ENCODE data around the gene PDLIM3. TPM values are rescaled to one million over a fixed set of nuclear protein-coding genes. Genes with fewer than 3 reads are reported as not detected.
A peak's percentile ranks its signal among the peaks of the same experiment; 100 is the strongest.

The PDLIM3 gene
- total and polyA plus RNA-seq, 7 donors = 7.9 to 907 (median 568) TPM

DNA sequence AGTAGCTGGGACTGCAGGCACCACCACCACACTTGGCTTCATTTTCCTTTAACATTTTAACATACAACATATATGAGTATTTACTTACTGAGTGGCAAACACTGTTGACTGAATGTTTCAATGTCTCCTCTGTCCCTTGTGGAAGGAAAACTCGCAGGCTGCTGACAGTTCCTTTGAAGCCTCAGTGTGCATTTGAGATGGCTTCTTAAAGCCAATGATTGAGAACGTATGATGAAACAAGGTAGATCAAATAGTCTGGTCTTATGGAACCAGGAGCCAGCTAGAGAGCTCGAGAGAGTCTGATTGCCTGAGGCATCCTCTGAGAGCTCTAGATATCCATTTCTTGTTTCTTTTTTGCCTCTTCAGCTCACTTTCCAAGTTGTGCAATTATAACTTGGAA lies 43.0 kb upstream of the PDLIM3 start:
- Histone ChIP-seq H3K36me3 (no peaks in the 10 kb centered on the region), H3K27me3 (no peaks in the 10 kb centered on the region), H3K4me1 (peaks cover 0 to 19% (median 9%) of the 10 kb centered on the region in 4 donors), H3K27ac (no peak overlapping the region), H3K4me3 (no peak overlapping the region), H3K9me3 (no peaks in the 10 kb centered on the region)
- DNase-seq = no peak
- 69 to 81% methylated on average over 3 of the region's 3 CpGs for WGBS, 2 donors
- TF ChIP-seq POLR2AphosphoS5 (IDR thresholded peaks at IDR 0.05) (no peak), POLR2A (IDR thresholded peaks at IDR 0.05) (no peak), EP300 (IDR thresholded peaks at IDR 0.05) (no peak)
- TF ChIP-seq, protein P1, sequence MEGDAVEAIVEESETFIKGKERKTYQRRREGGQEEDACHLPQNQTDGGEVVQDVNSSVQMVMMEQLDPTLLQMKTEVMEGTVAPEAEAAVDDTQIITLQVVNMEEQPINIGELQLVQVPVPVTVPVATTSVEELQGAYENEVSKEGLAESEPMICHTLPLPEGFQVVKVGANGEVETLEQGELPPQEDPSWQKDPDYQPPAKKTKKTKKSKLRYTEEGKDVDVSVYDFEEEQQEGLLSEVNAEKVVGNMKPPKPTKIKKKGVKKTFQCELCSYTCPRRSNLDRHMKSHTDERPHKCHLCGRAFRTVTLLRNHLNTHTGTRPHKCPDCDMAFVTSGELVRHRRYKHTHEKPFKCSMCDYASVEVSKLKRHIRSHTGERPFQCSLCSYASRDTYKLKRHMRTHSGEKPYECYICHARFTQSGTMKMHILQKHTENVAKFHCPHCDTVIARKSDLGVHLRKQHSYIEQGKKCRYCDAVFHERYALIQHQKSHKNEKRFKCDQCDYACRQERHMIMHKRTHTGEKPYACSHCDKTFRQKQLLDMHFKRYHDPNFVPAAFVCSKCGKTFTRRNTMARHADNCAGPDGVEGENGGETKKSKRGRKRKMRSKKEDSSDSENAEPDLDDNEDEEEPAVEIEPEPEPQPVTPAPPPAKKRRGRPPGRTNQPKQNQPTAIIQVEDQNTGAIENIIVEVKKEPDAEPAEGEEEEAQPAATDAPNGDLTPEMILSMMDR (IDR thresholded peaks at IDR 0.05) = no peak
- intact Hi-C loops (cut with DNase I) = no loop called here

DNA sequence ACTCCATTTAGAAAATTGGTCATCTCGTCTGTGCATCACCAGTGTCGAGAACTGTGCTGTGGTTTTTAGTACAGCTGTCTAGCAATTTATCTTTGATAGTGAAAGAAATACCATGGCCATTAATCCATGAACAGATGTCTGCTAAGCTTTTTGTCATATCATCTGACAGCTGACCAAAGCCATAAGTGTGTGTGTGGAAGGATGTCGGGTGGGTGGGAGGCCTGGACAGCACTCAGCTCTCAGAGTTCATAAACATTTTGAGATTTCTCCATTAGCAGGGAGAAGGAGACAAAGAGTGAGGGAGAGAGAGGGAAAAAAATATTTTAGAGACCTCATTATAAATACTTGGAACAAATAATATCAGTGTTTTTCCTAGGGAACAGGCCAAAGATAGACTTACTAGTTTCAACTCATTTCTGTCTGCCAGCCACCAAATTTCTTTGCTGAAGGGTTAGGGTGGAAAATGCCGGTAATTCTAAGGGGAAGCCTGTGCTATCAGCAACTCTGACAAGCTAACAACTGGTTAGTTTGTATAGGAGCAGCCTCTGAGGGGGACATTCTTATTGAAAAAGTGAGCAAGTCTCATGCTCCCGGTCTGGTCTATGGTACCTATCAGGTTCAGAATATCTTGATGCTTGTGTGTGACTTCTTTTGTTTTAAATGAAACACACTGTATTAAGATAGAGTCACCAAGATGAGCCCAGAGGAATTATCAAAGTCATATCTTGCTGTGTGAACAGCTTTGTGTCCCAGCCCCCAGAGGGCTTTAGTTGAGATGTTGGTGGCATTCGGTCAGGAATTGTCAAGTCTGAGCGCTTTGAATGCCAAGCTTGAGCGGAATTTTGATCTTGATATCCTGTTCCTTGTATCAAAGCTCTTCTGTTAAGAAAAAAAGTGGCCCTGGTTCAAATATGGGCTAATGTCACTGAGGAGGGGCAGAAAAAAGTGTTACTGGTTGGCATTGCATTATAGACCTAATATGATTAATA lies 41.9 kb upstream of the PDLIM3 start:
- intact Hi-C loops (cut with DNase I) = no loop called here
- TF ChIP-seq POLR2A (IDR thresholded peaks at IDR 0.05) (no peak), EP300 (IDR thresholded peaks at IDR 0.05) (no peak), POLR2AphosphoS5 (IDR thresholded peaks at IDR 0.05) (no peak)
- TF ChIP-seq, protein P1 (IDR thresholded peaks at IDR 0.05) = no peak
- H3K9me3 ChIP-seq = no peaks in the 10 kb centered on the region
- H3K36me3 ChIP-seq = no peaks in the 10 kb centered on the region
- DNase-seq = no peak
- H3K4me1 ChIP-seq = peaks cover 0 to 19% (median 9%) of the 10 kb centered on the region in 4 donors
- no peak overlapping the region for H3K4me3 ChIP-seq
- H3K27ac ChIP-seq = peak overlapping the region in 3 of 4 donors; percentile 52 to 70 (median 65)
- H3K27me3 ChIP-seq = no peaks in the 10 kb centered on the region
- WGBS, 2 donors = 79 to 88% methylated on average over 8 of the region's 8 CpGs

DNA sequence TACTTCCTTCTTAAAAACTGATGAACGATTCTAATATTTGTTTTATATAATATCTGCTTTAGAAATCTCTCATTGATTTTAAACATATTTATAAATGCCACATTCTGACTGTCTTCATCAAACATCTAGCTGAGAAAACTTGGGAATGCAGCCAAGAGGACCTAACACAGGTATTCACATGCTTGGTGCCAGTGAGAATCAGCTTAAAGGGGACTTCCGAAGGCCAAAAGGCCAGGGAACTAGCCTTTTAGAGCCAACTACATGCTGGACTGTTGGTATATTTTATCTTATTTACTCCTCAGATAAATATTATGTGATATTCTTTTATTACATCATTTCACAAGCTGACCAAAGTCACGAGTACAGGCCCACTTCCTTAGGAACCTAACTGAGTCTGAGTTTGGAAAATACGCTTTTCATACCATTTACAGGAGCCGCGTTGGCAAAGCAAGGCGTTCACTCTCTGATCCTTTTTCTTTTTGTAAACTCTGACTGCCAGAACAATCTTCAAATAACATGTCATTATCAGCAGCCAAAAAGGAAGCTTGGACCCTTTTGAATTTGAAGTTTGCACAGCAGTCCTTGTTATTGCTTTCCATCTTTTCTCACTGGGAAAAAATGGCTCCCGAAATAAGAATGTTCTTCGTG lies 41.1 kb upstream of the PDLIM3 start:
- WGBS, 2 donors = 77 to 79% methylated on average over 9 of the region's 9 CpGs
- peaks cover 0 to 19% (median 9%) of the 10 kb centered on the region in 4 donors for H3K4me1 ChIP-seq
- no peak for DNase-seq
- H3K27ac ChIP-seq = peak overlapping the region; percentile 2 to 70 (median 58)
- no peak overlapping the region for H3K4me3 ChIP-seq
- intact Hi-C loops (cut with DNase I) = no loop called here
- no peaks in the 10 kb centered on the region for H3K9me3 ChIP-seq
- no peaks in the 10 kb centered on the region for H3K27me3 ChIP-seq
- TF ChIP-seq, protein P1 (IDR thresholded peaks at IDR 0.05) = no peak
- no peak for TF ChIP-seq POLR2AphosphoS5 (IDR thresholded peaks at IDR 0.05)
- TF ChIP-seq EP300 (IDR thresholded peaks at IDR 0.05) = no peak
- no peak for TF ChIP-seq POLR2A (IDR thresholded peaks at IDR 0.05)
- H3K36me3 ChIP-seq = no peaks in the 10 kb centered on the region

DNA sequence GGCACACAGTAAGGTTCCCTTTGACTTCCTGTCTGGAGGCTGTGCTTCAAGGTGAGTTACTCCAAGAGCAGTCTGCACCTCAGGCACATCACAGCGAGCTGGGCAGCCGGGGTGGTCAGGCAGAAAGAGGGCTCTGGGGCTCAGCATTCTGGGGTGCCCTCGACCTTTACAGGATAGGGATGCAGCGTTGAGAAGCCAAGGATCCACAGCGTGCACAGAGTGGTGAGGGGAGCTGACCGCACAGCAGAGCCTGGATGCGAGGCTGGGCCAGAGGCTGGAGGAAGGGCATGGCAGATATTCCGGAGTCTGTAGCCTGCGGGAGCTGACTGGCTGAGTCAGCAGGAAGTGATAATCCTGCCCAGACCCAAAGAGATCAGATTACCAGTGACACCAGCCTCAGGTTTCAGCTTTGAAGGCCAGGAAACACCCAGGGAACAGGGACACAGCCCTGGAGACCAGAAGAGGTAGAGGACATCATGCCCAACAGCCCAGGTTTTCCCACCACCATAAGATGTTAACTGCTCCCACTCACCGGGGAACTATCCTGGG lies 38.4 kb upstream of the PDLIM3 start:
- intact Hi-C loops (cut with DNase I) = no loop called here
- TF ChIP-seq POLR2A (IDR thresholded peaks at IDR 0.05) (no peak), POLR2AphosphoS5 (IDR thresholded peaks at IDR 0.05) (peak in 1 of 4 donors; percentile 16), EP300 (IDR thresholded peaks at IDR 0.05) (no peak)
- TF ChIP-seq, protein P1 (IDR thresholded peaks at IDR 0.05) = no peak
- Histone ChIP-seq H3K27me3 (no peaks in the 10 kb centered on the region), H3K9me3 (no peaks in the 10 kb centered on the region), H3K36me3 (no peaks in the 10 kb centered on the region), H3K4me3 (no peak overlapping the region), H3K27ac (peak overlapping the region in 3 of 4 donors; percentile 25 to 39 (median 28)), H3K4me1 (peaks cover 0 to 24% (median 12%) of the 10 kb centered on the region in 4 donors)
- no peak for DNase-seq
- 71 to 78% methylated on average over 10 of the region's 10 CpGs for WGBS, 2 donors
